ENCODE data around the gene MBD4. TPM values are rescaled to one million over a fixed set of nuclear protein-coding genes. Genes with fewer than 3 reads are reported as not detected.
A peak's percentile ranks its signal among the peaks of the same experiment; 100 is the strongest.
"Not testable (repeated sequence)": the region's sequence is repeated elsewhere in the genome, so short reads cannot be mapped to it uniquely, and the experiment has no call there.

The MBD4 gene
- total RNA-seq (10 to 100 TPM; 58.2 to 61.1 TPM), polyA plus RNA-seq (10 to 100 TPM; 33.6 to 40.0 (median 35.9) TPM), total RNA-seq (63.8 to 91.0 (median 74.6) reads per million in 6 experiments)

DNA sequence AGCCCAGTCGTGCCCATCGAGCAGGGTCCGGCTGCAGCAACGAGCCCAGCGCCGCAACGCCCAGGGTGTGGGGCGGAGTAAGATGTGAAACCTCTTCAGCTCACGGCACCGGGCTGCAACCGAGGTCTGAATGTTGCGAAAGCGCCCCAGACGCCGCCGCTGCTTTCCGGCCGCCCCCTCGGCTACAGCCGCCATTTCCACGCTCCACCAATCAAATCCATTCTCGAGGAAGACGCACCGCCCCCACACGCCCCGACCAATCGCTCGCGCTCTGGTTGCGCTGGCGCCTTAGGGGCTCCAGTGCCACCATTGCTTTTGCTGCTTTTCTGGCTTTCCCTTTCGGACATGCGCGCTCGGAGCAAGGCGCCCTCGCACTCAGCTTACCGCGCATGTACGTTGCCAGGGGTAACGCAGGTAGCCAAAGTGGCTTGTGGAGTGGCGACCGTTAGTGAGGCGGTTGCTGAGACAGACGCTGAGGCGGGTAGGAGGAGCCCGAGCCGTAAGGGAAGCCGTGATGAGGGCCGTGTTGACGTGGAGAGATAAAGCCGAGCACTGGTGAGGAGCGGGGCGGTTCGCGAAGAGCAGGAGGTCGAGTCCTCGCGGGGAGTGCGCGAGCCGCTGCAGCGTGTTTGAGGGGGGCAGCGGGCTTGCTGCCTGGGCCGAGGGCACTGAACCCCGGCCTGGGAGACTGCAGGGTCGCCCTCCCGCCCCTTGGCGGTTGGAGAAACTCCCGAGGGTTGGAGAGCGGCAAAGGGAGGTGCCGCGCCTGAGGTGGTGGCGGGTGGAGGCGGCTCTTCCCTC lies at the start of gene MBD4, which contains the start of gene IFT122:
MBD4 (minus strand) TSS at position 132 of the 801 bp plus-strand sequence; CDS start at position 17, 115 bp downstream.
IFT122 (plus strand) TSS at position 408 of the 801 bp plus-strand sequence; CDS start at position 515, 107 bp downstream.
- peak; percentile 92 to 99 (median 99) for DNase-seq
- Mint-ChIP-seq H3K27me3 (no peaks in the 10 kb centered on the region), H3K4me3 (peak within 1 kb of the TSS; percentile 90 to 99 (median 96)), H3K4me1 (peaks cover 30 to 84% (median 67%) of the 10 kb centered on the region in 4 donors), H3K36me3 (peaks cover 0 to 29% (median 6%) of the 10 kb centered on the region in 3 donors), H3K9me3 (peaks cover 0 to 2% (median 0%) of the 10 kb centered on the region in 9 donors), H3K27ac (peak within 1 kb of the TSS; percentile 95 to 99 (median 98))
- POLR2A ChIA-PET: interaction anchor here (0.6 to 3.9 kb wide), 13 partner anchors 8 to 823 kb away, joined by 3 to 34 read pairs (median 5); partner anchors contain the start of gene EFCAB12
- peak; percentile 87 to 88 for ATAC-seq

DNA sequence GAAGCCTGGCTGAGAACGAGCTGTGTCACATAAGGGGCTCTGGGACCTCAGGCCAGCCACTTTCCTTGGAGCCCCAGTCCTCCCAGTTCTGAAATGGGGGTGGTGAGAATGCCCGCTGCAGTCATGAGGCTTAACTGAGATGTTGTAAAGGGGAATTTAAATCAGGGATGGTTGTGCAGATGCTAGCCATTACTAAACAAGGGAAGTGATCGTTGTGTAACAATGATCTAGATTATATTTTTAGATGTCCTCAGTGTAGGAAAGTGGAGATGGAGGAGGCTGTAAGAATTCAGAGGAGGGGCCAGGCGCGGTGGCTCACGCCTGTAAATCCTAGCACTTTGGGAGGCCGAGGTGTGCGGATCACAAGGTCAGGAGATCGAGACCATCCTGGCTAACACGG lies 49.5 kb upstream of the MBD4 start:
- H3K27ac Mint-ChIP-seq, H3K27me3 Mint-ChIP-seq, POLR2A ChIA-PET, ATAC-seq, H3K9me3 Mint-ChIP-seq, H3K4me3 Mint-ChIP-seq, DNase-seq, H3K4me1 Mint-ChIP-seq: not testable (repeated sequence)
- H3K36me3 Mint-ChIP-seq: peaks cover 0 to 17% (median 3%) of the 10 kb centered on the region in 3 donors

DNA sequence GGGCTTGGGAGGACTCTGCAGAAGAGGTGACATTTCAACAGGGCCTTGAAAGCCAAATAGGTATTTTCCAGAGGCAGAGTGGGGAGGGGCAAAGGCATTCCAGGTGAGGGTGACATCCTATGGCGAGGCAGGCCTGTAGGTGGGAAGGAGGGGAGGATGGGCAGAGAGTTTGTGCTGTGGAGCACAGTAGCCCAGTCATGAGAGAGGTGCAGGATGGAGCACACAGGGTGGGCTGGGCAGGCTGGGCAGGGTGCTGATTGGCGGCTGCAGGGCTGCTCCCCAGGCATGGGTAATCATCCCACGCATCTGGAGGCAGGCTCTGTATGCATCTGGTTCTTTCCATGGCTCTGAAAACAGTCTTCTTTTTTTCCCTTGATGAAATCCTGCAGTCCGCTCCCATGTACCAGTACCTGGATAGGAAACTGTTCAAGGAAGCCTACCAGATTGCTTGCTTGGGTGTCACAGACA lies 48.2 kb upstream of the MBD4 start:
- H3K4me3 Mint-ChIP-seq, POLR2A ChIA-PET, ATAC-seq, H3K36me3 Mint-ChIP-seq, DNase-seq, H3K9me3 Mint-ChIP-seq, H3K4me1 Mint-ChIP-seq, H3K27me3 Mint-ChIP-seq, H3K27ac Mint-ChIP-seq: not testable (repeated sequence)

DNA sequence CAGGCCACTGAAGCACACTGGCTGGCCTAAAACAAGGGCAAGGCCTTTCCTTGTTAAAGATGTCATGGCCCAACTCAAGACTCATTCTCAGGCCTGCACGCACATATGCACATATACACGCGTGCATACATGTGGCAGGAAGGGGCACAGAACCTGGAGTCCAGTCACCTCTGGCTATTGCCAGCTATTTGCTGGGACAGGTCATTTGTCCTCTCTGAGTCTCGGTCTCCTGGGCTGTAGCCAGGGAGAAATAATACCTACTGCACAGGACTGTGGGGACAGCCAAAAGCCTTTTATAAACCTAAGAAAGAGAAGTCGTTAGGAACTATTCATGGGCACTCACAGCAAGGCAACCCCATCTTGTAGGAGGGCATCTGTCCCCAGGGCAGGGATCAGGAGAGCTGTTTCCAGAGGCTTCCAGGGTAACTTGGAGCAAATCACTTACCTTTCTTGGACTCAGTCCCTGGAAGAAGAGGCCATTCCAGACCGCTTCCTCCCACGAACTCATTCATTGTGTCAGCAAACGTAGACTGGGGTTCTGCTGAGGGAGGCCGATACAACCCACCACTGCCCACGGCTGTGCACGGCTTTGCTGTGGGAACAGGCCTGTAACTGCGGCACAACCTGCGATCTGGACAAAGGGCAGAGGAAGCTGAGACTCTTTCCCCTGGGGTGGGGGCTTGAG lies 47.6 kb upstream of the MBD4 start:
- H3K4me1 Mint-ChIP-seq: peaks cover 0 to 6% (median under 1%) of the 10 kb centered on the region in 4 donors
- ATAC-seq: no peak
- DNase-seq: no peak
- POLR2A ChIA-PET: no interaction called here
- no peak overlapping the region for H3K4me3 Mint-ChIP-seq
- H3K9me3 Mint-ChIP-seq: no peaks in the 10 kb centered on the region
- H3K27ac Mint-ChIP-seq: peak overlapping the region in 1 of 10 donors; percentile 21
- peaks cover 0 to 9% (median 3%) of the 10 kb centered on the region in 3 donors for H3K36me3 Mint-ChIP-seq
- no peaks in the 10 kb centered on the region for H3K27me3 Mint-ChIP-seq

DNA sequence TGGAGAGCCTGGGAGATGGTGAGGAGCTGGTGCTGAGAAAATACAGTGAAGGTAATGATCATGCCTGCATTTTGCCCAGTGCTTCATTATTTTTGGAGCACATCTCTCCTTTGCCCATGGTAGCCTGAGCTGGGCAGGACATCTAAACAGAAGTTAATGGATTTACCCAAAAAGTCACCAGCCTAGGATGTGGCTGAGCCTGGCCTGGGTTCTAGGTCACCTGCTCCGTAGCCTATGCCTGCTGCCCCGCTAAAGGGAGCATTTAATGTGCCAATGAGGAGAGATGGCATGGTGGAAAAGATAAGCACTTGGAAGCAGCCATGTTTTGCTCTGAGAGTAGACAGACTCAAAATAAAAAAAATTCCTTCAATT lies 46.9 kb upstream of the MBD4 start:
- POLR2A ChIA-PET: no interaction called here
- Mint-ChIP-seq H3K9me3 (no peaks in the 10 kb centered on the region), H3K27me3 (no peaks in the 10 kb centered on the region), H3K36me3 (peaks cover 0 to 5% (median 4%) of the 10 kb centered on the region in 3 donors), H3K4me3 (no peak overlapping the region), H3K27ac (peak overlapping the region in 1 of 10 donors; percentile 24), H3K4me1 (peaks cover 6 to 12% (median 7%) of the 10 kb centered on the region in 4 donors)
- DNase-seq (no peak), ATAC-seq (no peak)

DNA sequence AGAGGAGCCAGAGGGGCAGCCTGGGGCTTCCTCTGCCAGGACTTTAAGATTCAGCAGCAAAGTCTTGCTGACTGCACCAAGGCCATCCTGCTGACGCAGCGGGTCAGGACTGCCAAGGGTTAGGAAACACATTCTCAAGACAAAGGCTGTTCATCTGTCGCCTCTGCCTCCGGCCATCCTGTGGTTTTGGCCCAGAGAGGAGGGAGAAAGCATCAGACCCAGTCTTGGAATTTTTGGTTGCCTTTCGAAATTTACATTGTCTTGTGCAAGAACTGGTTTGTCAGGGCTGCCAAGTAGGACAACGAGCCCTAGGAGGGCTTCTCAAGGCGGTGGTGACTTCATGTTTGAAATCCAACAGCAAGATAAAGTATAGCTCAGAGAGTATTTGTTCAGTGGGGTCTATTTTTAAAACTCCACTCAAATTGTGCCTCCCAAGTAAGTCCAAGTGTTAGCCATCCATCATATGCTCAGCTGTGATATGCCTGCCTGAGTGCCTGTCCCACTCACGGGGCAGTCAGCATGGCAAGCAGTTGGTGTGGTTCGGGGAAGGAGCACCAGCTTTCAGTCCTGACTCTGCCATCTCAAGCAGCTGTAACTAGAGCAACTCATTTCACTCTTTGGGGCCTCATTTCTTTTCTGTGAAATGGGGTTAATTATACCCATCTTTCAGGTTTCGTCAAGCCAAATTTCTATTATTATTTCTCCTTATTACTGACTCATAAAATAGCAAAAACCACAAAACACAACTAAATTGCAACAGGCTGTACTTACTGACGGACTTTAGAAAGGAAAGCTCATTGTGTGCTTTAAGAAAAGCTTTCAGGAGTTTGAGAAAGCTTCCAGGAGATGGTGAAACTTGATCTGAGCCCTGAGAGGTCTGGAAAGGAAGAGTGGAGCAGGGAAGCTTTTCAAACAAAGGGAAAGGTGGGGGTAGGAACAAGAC lies 46.2 kb upstream of the MBD4 start:
- ATAC-seq (no peak), DNase-seq (no peak)
- Mint-ChIP-seq H3K9me3 (no peaks in the 10 kb centered on the region), H3K4me1 (peaks cover 7 to 14% (median 11%) of the 10 kb centered on the region in 4 donors), H3K27me3 (no peaks in the 10 kb centered on the region), H3K4me3 (no peak overlapping the region), H3K36me3 (peaks cover 0 to 5% (median 4%) of the 10 kb centered on the region in 3 donors), H3K27ac (peak overlapping the region in 1 of 10 donors; percentile 33)
- POLR2A ChIA-PET: interaction anchor here (0.6 kb wide), 2 partner anchors 369 to 663 kb away, joined by 3 read pairs; no protein-coding TSS in a partner anchor

DNA sequence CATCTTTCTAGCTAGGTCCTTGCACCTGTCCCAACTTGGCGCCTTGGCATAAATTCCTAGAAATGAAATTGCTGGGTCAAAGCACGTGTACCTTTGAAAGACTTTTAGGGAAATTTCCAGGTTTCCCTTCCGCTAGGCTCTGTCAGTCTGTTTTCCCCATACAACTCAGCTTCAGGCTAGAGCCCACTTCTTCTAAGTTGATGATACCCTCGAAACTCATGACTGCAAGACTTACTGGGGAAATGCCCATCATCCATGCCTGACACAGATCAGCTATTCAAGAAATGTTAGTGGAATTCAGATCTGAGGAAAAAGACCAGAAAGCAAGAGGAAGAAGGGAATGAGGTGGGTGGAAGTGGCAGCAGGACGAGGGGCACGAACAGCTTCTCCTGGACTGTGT lies 45.4 kb upstream of the MBD4 start:
- Mint-ChIP-seq H3K4me1 (peaks cover 7 to 12% (median 11%) of the 10 kb centered on the region in 4 donors), H3K27ac (peak overlapping the region in 1 of 10 donors; percentile 43)
- ATAC-seq, H3K27me3 Mint-ChIP-seq, H3K4me3 Mint-ChIP-seq, DNase-seq, H3K36me3 Mint-ChIP-seq, H3K9me3 Mint-ChIP-seq: not testable (repeated sequence)
- POLR2A ChIA-PET: interaction anchor here (0.6 kb wide), 2 partner anchors 370 to 662 kb away, joined by 3 read pairs; no protein-coding TSS in a partner anchor

DNA sequence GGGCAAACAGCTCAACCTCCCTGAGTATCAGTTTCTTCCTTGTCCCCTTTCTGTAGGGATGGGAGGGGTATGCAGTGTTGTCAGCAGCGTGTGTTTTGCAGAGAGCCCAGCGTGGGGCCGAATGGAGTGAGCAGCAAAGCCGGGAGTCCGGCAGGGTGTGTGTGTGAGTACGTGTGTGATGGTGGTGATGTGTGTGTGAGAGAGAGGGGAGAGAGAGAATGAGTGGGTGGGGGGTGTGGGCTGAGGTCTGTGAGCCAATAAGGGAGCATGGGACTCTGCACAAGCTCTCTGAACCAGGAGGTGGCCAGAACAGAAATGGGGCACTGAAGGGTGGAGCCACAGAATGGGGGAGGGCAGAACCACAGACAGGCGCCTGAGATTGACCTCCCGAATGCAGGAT lies 44.1 kb upstream of the MBD4 start:
- DNase-seq (no peak), ATAC-seq (no peak)
- H3K9me3 Mint-ChIP-seq: no peaks in the 10 kb centered on the region
- H3K4me1 Mint-ChIP-seq: peaks cover 7 to 12% (median 9%) of the 10 kb centered on the region in 4 donors
- H3K27ac Mint-ChIP-seq: peak overlapping the region in 2 of 10 donors; percentile 22 to 40
- no peaks in the 10 kb centered on the region for H3K27me3 Mint-ChIP-seq
- no peak overlapping the region for H3K4me3 Mint-ChIP-seq
- POLR2A ChIA-PET: no interaction called here
- H3K36me3 Mint-ChIP-seq: peaks cover 0 to 11% (median 5%) of the 10 kb centered on the region in 3 donors

DNA sequence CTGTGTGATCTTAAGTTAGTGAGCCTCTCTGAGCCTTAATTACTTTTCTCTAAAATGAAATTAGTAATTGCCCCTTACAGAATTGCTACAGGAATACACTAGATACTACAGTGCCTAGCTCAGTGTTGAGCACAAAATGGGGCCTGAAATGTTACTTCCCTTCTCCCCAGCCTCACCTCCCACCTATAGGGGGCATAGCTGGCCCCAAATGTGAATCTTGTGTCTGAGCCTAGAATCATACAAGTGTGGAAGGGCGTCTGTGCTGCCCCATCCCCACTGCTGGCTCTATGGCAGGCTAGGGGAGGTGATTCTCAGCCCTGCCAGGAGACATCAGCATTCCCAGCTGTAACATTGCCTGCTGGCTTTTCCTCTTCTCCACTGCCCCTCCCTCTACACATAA lies 43.0 kb upstream of the MBD4 start:
- no peak for ATAC-seq
- POLR2A ChIA-PET: no interaction called here
- Mint-ChIP-seq H3K4me3 (no peak overlapping the region), H3K27ac (peak overlapping the region in 7 of 10 donors; percentile 25 to 91 (median 73)), H3K4me1 (peaks cover 7 to 12% (median 9%) of the 10 kb centered on the region in 4 donors), H3K27me3 (no peaks in the 10 kb centered on the region), H3K9me3 (no peaks in the 10 kb centered on the region), H3K36me3 (peaks cover 0 to 22% (median 8%) of the 10 kb centered on the region in 3 donors)
- no peak for DNase-seq

DNA sequence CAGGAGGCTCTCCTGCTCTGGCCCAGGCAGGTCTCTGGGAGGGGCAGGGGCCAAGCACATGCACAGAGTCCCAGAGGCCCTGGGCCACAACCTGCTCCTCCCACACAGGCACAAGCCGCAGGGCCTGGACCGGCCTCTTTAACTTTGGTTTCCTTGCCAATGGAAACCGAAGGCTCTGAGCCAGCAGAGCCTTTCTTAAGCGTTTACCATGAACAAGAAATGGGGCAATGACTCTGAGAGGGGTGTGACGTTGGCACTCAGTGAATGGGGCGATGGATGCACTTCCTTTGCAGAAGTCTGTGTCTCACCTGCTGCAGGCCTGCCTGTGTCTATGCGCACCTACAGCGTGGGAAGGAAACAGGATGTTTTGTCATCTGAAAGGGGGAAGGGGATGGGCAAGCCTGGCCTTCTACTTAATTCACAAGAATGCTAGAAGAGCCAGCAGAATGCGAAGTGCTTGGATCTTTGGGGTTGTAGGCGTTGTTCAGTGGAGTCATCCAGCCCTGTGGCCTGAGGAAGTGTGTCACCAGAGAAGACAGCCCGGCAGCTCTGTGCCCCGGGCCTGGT lies 42.1 kb upstream of the MBD4 start:
- H3K9me3 Mint-ChIP-seq: no peaks in the 10 kb centered on the region
- H3K36me3 Mint-ChIP-seq: peaks cover 0 to 30% (median 11%) of the 10 kb centered on the region in 3 donors
- peak overlapping the region in 5 of 10 donors; percentile 8 to 39 (median 28) for H3K4me3 Mint-ChIP-seq
- DNase-seq (peak in 9 of 10 donors; percentile 23 to 80 (median 63)), ATAC-seq (peak; percentile 96 to 99)
- POLR2A ChIA-PET: no interaction called here
- peak overlapping the region; percentile 64 to 96 (median 89) for H3K27ac Mint-ChIP-seq
- peaks cover 7 to 12% (median 9%) of the 10 kb centered on the region in 4 donors for H3K4me1 Mint-ChIP-seq
- no peaks in the 10 kb centered on the region for H3K27me3 Mint-ChIP-seq

DNA sequence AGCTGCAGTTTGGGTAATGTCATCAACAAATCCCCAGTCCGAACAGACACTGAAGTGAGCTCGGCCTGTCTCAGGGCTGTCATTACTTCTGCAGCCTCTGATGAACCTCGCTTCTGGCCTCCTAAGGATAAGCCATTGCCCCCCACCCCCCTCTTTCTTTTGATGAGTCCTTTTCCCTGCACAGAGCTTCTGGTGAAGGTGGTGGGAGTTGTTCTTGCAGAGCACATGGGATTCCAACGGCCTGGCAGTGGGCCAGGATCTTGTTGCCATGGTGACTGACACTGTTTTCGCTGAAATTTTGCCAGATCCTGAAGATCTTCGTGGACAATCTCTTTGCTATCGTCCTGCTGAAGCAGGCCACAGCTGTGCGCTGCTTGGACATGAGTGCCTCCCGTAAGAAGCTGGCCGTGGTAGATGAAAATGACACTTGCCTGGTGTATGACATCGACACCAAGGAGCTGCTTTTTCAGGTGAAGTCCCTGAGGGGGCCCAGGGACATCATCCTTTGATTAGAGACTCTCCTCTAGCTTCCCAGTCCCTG lies 41.5 kb upstream of the MBD4 start:
- H3K4me3 Mint-ChIP-seq: peak overlapping the region in 1 of 10 donors; percentile 28
- H3K27me3 Mint-ChIP-seq, H3K9me3 Mint-ChIP-seq, POLR2A ChIA-PET, DNase-seq, ATAC-seq: not testable (repeated sequence)
- peaks cover 7 to 12% (median 9%) of the 10 kb centered on the region in 4 donors for H3K4me1 Mint-ChIP-seq
- peak overlapping the region; percentile 64 to 96 (median 89) for H3K27ac Mint-ChIP-seq
- H3K36me3 Mint-ChIP-seq: peaks cover 0 to 36% (median 8%) of the 10 kb centered on the region in 3 donors

All from naive thymus-derived CD8-positive, alpha-beta T cell (primary cell).